DND-41 (cell line): ENCODE measurements around the gene ERG.

Experiments used
- ATAC-seq: fragments of 200-7000 bp; cut with Tn5 transposase; 3 replicates; pipeline ENCODE4 v1.9.1; 2021; ENCODE audit warnings: low read depth; ENCODE audit not compliant: insufficient read depth
- DNase-seq: peaks from one replicate; pipeline ENCODE4 v3.0.0-alpha.2; 2020
- H2AFZ ChIP-seq: 2 replicates; pipeline ENCODE4 v1.6.0; 2012; ENCODE audit warnings: low read depth, low read length
- H3K27ac ChIP-seq: 2 replicates; pipeline ENCODE4 v1.5.1; 2012; ENCODE audit warnings: low read length, inconsistent platforms
- H3K27me3 ChIP-seq: fragments of 200-600 bp; sonication (generic); 2 replicates; pipeline ENCODE4 v1.6.0; 2012; ENCODE audit warnings: low read length, mild to moderate bottlenecking, inconsistent platforms; ENCODE audit not compliant: insufficient read depth, poor library complexity
- H3K36me3 ChIP-seq: 2 replicates; pipeline ENCODE4 v1.5.1; 2012; ENCODE audit warnings: low read length, inconsistent platforms; ENCODE audit not compliant: insufficient read depth
- H3K4me1 ChIP-seq: 2 replicates; pipeline ENCODE4 v1.5.1; 2012; ENCODE audit warnings: mild to moderate bottlenecking, low read length; ENCODE audit not compliant: insufficient read depth
- H3K4me2 ChIP-seq: 2 replicates; pipeline ENCODE4 v1.6.0; 2012; ENCODE audit warnings: mild to moderate bottlenecking, moderate library complexity, low read length, inconsistent platforms; ENCODE audit not compliant: insufficient read depth
- H3K4me3 ChIP-seq, 2 experiments: fragments of 200-600 bp in 1 of 2; shearing (Covaris generic) in 1 of 2; 2 replicates each; pipeline ENCODE4 v1.5.1; 2012 to 2016; ENCODE audit warnings: inconsistent platforms in 2 of 2, low read length in 2 of 2, mild to moderate bottlenecking in 2 of 2, low read depth in 1 of 2, moderate library complexity in 1 of 2
- H3K79me2 ChIP-seq: 2 replicates; pipeline ENCODE4 v1.6.0; 2012; ENCODE audit warnings: low read length, inconsistent platforms; ENCODE audit not compliant: insufficient read depth
- H3K9ac ChIP-seq: 2 replicates; pipeline ENCODE4 v1.6.0; 2012; ENCODE audit warnings: low read depth, mild to moderate bottlenecking, inconsistent platforms, low read length, moderate library complexity
- H3K9me3 ChIP-seq: 2 replicates; pipeline ENCODE4 v1.5.1; 2012; ENCODE audit warnings: low read length, moderate library complexity, mild to moderate bottlenecking, inconsistent platforms; ENCODE audit not compliant: insufficient read depth, severe bottlenecking
- H4K20me1 ChIP-seq: 2 replicates; pipeline ENCODE4 v1.6.0; 2012; ENCODE audit warnings: low read length; ENCODE audit not compliant: insufficient read depth
- EZH2 ChIP-seq: IDR thresholded peaks from 3 replicates; pipeline ENCODE4 v1.6.1; 2012; ENCODE audit warnings: borderline replicate concordance, low read depth, mild to moderate bottlenecking, moderate library complexity, low read length, inconsistent platforms; ENCODE audit not compliant: severe bottlenecking
- TF ChIP-seq, protein P1 (sequence below): IDR thresholded peaks from 2 replicates; pipeline ENCODE4 v1.5.1; 2012; ENCODE audit warnings: borderline replicate concordance, low read length, moderate library complexity, mild to moderate bottlenecking; ENCODE audit not compliant: poor library complexity, severe bottlenecking; ENCODE audit errors: extremely low read depth

The ERG gene

DNA sequence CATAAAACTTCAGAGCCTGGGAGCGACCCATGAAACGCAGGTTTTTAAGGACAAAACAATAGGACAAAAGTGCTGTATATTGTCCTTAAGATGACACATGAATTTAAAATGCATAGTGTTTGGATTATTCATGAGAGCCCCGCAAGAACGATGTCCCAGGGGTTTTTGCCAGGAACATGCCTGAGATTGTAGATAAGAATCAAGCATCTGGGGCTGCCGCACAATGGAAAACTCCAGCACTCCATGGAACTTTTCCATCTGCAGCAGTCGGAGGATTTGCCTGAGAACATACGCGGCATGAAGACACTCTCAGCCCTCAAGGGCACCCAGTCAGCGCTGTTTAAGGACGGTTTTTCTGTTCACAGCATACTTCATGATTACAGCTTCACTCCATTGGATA lies 5.3 kb upstream of the ERG start:
- H3K9me3 ChIP-seq = no peaks in the 10 kb centered on the region
- no peak overlapping the region for H3K4me3 ChIP-seq
- H3K36me3 ChIP-seq = no peaks in the 10 kb centered on the region
- H3K4me2 ChIP-seq = no peak overlapping the region
- no peak overlapping the region for H3K9ac ChIP-seq
- no peaks in the 10 kb centered on the region for H4K20me1 ChIP-seq
- H3K27me3 ChIP-seq = peaks cover 12% of the 10 kb centered on the region
- no peak overlapping the region for H3K27ac ChIP-seq
- TF ChIP-seq, protein P1, sequence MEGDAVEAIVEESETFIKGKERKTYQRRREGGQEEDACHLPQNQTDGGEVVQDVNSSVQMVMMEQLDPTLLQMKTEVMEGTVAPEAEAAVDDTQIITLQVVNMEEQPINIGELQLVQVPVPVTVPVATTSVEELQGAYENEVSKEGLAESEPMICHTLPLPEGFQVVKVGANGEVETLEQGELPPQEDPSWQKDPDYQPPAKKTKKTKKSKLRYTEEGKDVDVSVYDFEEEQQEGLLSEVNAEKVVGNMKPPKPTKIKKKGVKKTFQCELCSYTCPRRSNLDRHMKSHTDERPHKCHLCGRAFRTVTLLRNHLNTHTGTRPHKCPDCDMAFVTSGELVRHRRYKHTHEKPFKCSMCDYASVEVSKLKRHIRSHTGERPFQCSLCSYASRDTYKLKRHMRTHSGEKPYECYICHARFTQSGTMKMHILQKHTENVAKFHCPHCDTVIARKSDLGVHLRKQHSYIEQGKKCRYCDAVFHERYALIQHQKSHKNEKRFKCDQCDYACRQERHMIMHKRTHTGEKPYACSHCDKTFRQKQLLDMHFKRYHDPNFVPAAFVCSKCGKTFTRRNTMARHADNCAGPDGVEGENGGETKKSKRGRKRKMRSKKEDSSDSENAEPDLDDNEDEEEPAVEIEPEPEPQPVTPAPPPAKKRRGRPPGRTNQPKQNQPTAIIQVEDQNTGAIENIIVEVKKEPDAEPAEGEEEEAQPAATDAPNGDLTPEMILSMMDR = no peak
- TF ChIP-seq EZH2 = no peak
- no peak for DNase-seq
- no peak for ATAC-seq
- H3K4me1 ChIP-seq = no peaks in the 10 kb centered on the region
- H3K79me2 ChIP-seq = no peaks in the 10 kb centered on the region
- no peak overlapping the region for H2AFZ ChIP-seq

DNA sequence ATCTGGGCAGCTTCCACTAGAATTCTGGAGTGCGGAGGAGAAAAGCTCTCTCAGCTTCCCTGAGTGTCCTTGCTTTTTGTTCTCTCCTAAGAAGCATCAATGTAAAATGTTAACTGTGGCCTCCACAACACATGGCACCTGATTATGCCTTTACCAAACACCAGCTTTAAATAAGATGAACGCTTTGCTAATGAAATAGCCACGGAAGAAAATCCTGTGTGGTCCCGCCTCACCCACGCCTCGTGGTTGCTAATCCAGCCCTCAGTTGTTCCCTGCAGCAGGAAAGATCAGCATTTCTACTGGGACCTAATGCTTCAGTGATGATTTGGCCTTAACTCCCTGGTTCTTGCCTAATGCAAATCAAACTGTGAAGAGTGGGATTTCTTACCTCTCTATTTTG lies 1.8 kb upstream of the ERG start:
- no peak for ATAC-seq
- H3K4me2 ChIP-seq = no peak overlapping the region
- TF ChIP-seq, protein P1 = no peak
- no peak for TF ChIP-seq EZH2
- H3K36me3 ChIP-seq = no peaks in the 10 kb centered on the region
- H3K4me1 ChIP-seq = no peaks in the 10 kb centered on the region
- H3K27me3 ChIP-seq = peaks cover 38% of the 10 kb centered on the region
- H3K27ac ChIP-seq = no peak overlapping the region
- H2AFZ ChIP-seq = no peak overlapping the region
- no peaks in the 10 kb centered on the region for H3K79me2 ChIP-seq
- no peaks in the 10 kb centered on the region for H4K20me1 ChIP-seq
- DNase-seq = no peak
- no peak overlapping the region for H3K4me3 ChIP-seq
- no peaks in the 10 kb centered on the region for H3K9me3 ChIP-seq
- no peak overlapping the region for H3K9ac ChIP-seq

DNA sequence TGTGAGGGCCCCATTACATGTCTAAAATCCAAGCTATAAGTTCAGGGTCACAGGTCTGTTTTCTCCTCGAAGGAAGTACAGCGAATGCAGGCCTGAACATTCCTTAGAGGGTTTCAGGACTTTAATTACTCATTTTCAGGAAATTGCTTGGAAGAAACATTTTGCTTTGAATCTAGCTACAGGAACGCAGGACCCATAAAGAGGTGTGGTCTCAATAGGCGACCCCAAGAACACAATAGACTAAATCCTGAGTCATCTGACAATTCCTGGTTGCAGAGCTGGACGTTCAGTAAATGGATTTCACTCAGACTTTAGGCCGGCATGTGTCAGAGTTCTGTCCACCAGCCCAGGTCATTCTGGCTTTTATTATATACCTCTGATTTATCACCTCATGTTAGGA lies 1.0 kb upstream of the ERG start:
- Histone ChIP-seq H3K27me3 (peaks cover 43% of the 10 kb centered on the region), H3K9me3 (no peaks in the 10 kb centered on the region), H3K27ac (no peak overlapping the region), H4K20me1 (no peaks in the 10 kb centered on the region), H3K4me2 (no peak overlapping the region), H3K36me3 (no peaks in the 10 kb centered on the region), H3K4me1 (no peaks in the 10 kb centered on the region), H3K4me3 (no peak overlapping the region), H2AFZ (no peak overlapping the region), H3K9ac (no peak overlapping the region), H3K79me2 (no peaks in the 10 kb centered on the region)
- no peak for TF ChIP-seq EZH2
- TF ChIP-seq, protein P1 = no peak
- ATAC-seq (no peak), DNase-seq (no peak)

DNA sequence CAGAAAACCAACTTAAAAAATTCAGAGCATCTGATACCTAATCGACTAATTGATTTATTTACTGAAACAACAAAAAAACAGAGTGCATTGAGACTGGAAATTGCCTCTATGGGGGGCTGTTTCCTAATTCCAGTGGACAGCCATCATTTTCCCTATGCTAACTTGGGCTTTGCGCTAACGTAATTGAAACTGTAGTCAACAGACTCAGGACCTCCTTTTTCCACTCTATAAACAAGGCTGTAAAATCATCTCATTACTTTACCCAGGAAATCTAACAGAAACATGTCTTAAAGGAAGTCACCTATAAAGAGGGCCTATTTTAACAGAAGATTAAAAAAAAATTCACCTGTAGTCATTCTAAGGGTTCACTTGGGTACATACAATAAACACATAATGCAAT lies 2.1 kb downstream of the ERG start:
- Histone ChIP-seq H3K27me3 (peaks cover 55% of the 10 kb centered on the region), H3K27ac (no peak overlapping the region), H2AFZ (no peak overlapping the region), H3K4me2 (no peak overlapping the region), H3K79me2 (no peaks in the 10 kb centered on the region), H3K4me3 (no peak overlapping the region), H3K9ac (no peak overlapping the region), H3K36me3 (no peaks in the 10 kb centered on the region), H3K4me1 (no peaks in the 10 kb centered on the region), H3K9me3 (no peaks in the 10 kb centered on the region), H4K20me1 (no peaks in the 10 kb centered on the region)
- ATAC-seq = no peak
- no peak for DNase-seq
- TF ChIP-seq EZH2 = no peak
- TF ChIP-seq, protein P1 = no peak
